Right cardiac atrium (tissue), 5 donors: ENCODE results near the gene TMEM44. TPM values are rescaled to one million over a fixed set of nuclear protein-coding genes. Genes with fewer than 3 reads are reported as not detected.

Experiments
- polyA plus RNA-seq: library from polyadenylated mRNA; stranded (reverse); fragments of 200-250 nt; gene quantifications from one replicate; pipeline ENCODE4 v1.2.3, GENCODE V29; 2013
- total RNA-seq, 4 donors: library from RNA; stranded (reverse); fragmentation: NEBNext Ultra II Directional; extraction: Animal tissue kit (Norgen Biotek cat#: 25700); gene quantifications; one replicate each; pipeline ENCODE4 v1.2.1, GENCODE V29; 2021
- donor health status: healthy with polysubstance abuse.
- donor health status: DM: no; HTN: yes; CAD: no.
- donor health status: DM: no; HTN: no; CAD: no.
- donor health status: DM: no; HTN: yes; CAD: no; lungs with severe emphysema.
- donor health status: DM: yes; HTN: yes; CAD: no.

Gene TMEM44
- total and polyA plus RNA-seq, 5 donors = 5.1 to 11.3 (median 7.6) TPM

Other genes with a start within 250 kb of the TMEM44 start
- gene GP5, start 234.2 kb downstream of the TMEM44 start, total RNA-seq = not detected
- 0.07 TPM for gene GP5, start 234.2 kb downstream of the TMEM44 start, polyA plus RNA-seq
- gene ATP13A3, start 146.4 kb downstream of the TMEM44 start, total RNA-seq = 100 to 1,000 TPM in 1 of 4 donors, 10 to 100 TPM in 3; 79.9 to 194 (median 93.6) TPM
- 28.2 TPM for gene ATP13A3, start 146.4 kb downstream of the TMEM44 start, polyA plus RNA-seq
- gene LSG1, start 38.8 kb upstream of the TMEM44 start, total RNA-seq = 10 to 100 TPM; 15.8 to 23.4 (median 18.9) TPM
- gene LSG1, start 38.8 kb upstream of the TMEM44 start, polyA plus RNA-seq = 12.1 TPM
- gene FAM43A, start 52.5 kb upstream of the TMEM44 start, total RNA-seq = 1 to 10 TPM; 4.5 to 8.6 (median 6.5) TPM
- 8.8 TPM for gene FAM43A, start 52.5 kb upstream of the TMEM44 start, polyA plus RNA-seq